Nephron progenitor cell (in vitro differentiated cells): Measurements from ENCODE around the gene NCDN.
A peak's percentile ranks its signal among the peaks of the same experiment; 100 is the strongest.

ENCODE experiments used
- DNase-seq: peaks from one replicate; pipeline ENCODE4 v3.0.0; 2021
- H3K27ac Mint-ChIP-seq: 2 replicates; pipeline ENCODE4 v1.8.0; 2021; ENCODE audit warnings: mild to moderate bottlenecking, moderate library complexity, mixed read lengths
- H3K27me3 Mint-ChIP-seq: 2 replicates; pipeline ENCODE4 v1.8.0; 2021; ENCODE audit warnings: mild to moderate bottlenecking, low read depth, mixed read lengths; ENCODE audit not compliant: poor library complexity
- H3K36me3 Mint-ChIP-seq: 2 replicates; pipeline ENCODE4 v1.8.0; 2021; ENCODE audit warnings: low read depth, mixed read lengths
- H3K4me1 Mint-ChIP-seq: 2 replicates; pipeline ENCODE4 v1.8.0; 2021; ENCODE audit warnings: mixed read lengths
- H3K4me3 Mint-ChIP-seq: 2 replicates; pipeline ENCODE4 v1.8.0; 2021; ENCODE audit warnings: mild to moderate bottlenecking, moderate library complexity, mixed read lengths
- H3K9me3 Mint-ChIP-seq: 2 replicates; pipeline ENCODE4 v1.8.0; 2021; ENCODE audit warnings: mild to moderate bottlenecking, moderate library complexity, mixed read lengths
- CTCF ChIP-seq: fragments of 200-600 bp; sonication (generic); IDR thresholded peaks from 2 replicates; pipeline ENCODE4 v1.5.0; 2021; ENCODE audit warnings: antibody characterized with exemption

The NCDN gene

GRCh38 chr1:35555601-35556477 lies 1.8 kb upstream of the NCDN start:
- DNase-seq, result no peak
- Mint-ChIP-seq H3K36me3 (peaks cover 20% of the 10 kb centered on the region), H3K27ac (no peak overlapping the region), H3K27me3 (no peaks in the 10 kb centered on the region), H3K4me1 (peaks cover 44% of the 10 kb centered on the region), H3K4me3 (peak overlapping the region; percentile 98), H3K9me3 (no peaks in the 10 kb centered on the region)
- no peak for TF ChIP-seq CTCF

GRCh38 chr1:35556484-35557117 lies 998 bp upstream of the NCDN start:
- H3K27ac Mint-ChIP-seq, result no peak overlapping the region
- DNase-seq, result no peak
- H3K36me3 Mint-ChIP-seq, result peaks cover 19% of the 10 kb centered on the region
- H3K4me1 Mint-ChIP-seq, result peaks cover 49% of the 10 kb centered on the region
- H3K9me3 Mint-ChIP-seq, result no peaks in the 10 kb centered on the region
- no peak for TF ChIP-seq CTCF
- peak overlapping the region; percentile 98 for H3K4me3 Mint-ChIP-seq
- H3K27me3 Mint-ChIP-seq, result no peaks in the 10 kb centered on the region

- Mint-ChIP-seq H3K4me1 (peaks cover 50% of the 10 kb centered on the region), H3K4me3 (peak within 1 kb of the TSS; percentile 98), H3K9me3 (no peaks in the 10 kb centered on the region), H3K27me3 (no peaks in the 10 kb centered on the region), H3K36me3 (peaks cover 13% of the 10 kb centered on the region), H3K27ac (peak within 1 kb of the TSS; percentile 98)
- DNase-seq, result peak; percentile 84
- no peak for TF ChIP-seq CTCF
These were observed 435 bp upstream of the NCDN start, which contains the start of gene KIAA0319L for GRCh38 chr1:35557118-35557610. KIAA0319L (minus strand) TSS chr1:35557403; CDS start chr1:35554491, 2,912 bp downstream.

- DNase-seq, result peak; percentile 48
- no peaks in the 10 kb centered on the region for H3K9me3 Mint-ChIP-seq
- peaks cover 50% of the 10 kb centered on the region for H3K4me1 Mint-ChIP-seq
- no peak for TF ChIP-seq CTCF
- H3K27ac Mint-ChIP-seq, result peak overlapping the region; percentile 98
- no peaks in the 10 kb centered on the region for H3K27me3 Mint-ChIP-seq
- peaks cover 1% of the 10 kb centered on the region for H3K36me3 Mint-ChIP-seq
- H3K4me3 Mint-ChIP-seq, result peak overlapping the region; percentile 98
These were observed 1.0 kb downstream of the NCDN start for GRCh38 chr1:35558374-35559316.

- Mint-ChIP-seq H3K36me3 (peaks cover 2% of the 10 kb centered on the region), H3K9me3 (no peaks in the 10 kb centered on the region), H3K27me3 (peaks cover 3% of the 10 kb centered on the region), H3K4me3 (peak overlapping the region; percentile 98), H3K4me1 (peaks cover 50% of the 10 kb centered on the region), H3K27ac (peak overlapping the region; percentile 4)
- no peak for TF ChIP-seq CTCF
- no peak for DNase-seq
These were observed 1.8 kb downstream of the NCDN start for GRCh38 chr1:35559317-35559944.
